Measurements from ENCODE around the gene LNX1. TPM values are rescaled to one million over a fixed set of nuclear protein-coding genes. Genes with fewer than 3 reads are reported as not detected.

Gene LNX1
- total RNA-seq, 4 donors from 2014 or later = 11.9 to 66.5 (median 41.3) TPM

DNA sequence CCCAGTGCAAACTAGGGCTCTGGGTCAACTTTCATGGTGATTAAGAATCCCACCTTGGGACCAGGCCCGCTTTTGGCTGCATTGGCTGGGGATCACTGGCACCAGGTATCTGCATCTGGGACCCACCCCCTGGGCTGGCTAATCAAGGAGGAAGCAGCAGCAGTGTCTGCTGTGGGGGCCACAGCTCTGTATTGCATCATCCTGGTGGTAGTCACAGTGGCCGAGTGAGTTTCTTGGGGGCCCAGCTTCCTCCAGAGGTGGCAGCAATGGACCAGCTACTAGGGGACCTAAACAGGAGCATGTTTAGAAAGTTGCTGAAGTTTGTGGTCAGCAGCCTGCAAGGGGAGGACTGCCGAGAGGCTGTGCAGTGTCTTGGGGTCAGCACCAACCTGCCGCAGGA is 15.7 kb downstream of the LNX1 start:
- TF ChIP-seq, protein P1, sequence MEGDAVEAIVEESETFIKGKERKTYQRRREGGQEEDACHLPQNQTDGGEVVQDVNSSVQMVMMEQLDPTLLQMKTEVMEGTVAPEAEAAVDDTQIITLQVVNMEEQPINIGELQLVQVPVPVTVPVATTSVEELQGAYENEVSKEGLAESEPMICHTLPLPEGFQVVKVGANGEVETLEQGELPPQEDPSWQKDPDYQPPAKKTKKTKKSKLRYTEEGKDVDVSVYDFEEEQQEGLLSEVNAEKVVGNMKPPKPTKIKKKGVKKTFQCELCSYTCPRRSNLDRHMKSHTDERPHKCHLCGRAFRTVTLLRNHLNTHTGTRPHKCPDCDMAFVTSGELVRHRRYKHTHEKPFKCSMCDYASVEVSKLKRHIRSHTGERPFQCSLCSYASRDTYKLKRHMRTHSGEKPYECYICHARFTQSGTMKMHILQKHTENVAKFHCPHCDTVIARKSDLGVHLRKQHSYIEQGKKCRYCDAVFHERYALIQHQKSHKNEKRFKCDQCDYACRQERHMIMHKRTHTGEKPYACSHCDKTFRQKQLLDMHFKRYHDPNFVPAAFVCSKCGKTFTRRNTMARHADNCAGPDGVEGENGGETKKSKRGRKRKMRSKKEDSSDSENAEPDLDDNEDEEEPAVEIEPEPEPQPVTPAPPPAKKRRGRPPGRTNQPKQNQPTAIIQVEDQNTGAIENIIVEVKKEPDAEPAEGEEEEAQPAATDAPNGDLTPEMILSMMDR (IDR thresholded peaks at IDR 0.05; ENCODE audit: low read depth) = no peak

DNA sequence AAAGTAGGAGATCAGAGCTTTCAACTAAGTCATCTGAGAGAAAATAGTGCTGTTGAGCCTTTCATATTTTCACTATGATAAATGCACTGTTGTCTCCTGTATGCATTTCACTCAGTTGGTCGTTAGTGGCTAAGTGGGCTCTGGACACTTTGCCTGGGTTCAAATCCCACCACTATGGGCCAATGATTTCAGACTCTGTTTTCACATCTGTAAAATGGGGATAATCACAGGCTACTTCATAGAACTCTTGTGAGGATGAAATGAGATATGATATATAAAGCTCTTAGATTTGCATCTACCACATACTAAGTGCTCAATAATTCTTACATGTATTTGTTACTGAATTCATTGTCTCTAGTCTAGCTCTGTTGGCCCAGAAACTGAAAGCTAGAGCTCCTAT is 16.8 kb downstream of the LNX1 start:
- TF ChIP-seq, protein P1 (IDR thresholded peaks at IDR 0.05; ENCODE audit: low read depth) = no peak

DNA sequence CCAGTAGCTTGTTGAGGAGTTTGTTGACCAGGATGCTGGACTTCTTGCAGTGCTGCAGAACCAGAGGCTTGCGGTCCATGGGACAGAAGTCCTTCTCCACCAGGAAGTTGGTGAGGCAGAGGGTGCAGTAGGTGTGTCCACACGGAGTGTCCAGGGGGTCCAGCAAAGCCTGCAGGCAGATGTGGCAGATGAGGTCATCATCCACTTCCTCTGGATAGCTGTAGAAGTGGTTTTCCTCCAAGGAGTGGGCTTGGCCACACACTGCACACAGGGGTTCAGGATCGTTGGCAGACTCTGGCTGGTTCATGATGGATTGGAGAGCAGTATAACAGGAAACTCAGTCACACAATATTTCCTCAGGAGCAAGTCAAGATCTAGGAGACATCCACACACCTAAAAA is 17.6 kb downstream of the LNX1 start:
- TF ChIP-seq, protein P1 (IDR thresholded peaks at IDR 0.05; ENCODE audit: low read depth) = no peak

DNA sequence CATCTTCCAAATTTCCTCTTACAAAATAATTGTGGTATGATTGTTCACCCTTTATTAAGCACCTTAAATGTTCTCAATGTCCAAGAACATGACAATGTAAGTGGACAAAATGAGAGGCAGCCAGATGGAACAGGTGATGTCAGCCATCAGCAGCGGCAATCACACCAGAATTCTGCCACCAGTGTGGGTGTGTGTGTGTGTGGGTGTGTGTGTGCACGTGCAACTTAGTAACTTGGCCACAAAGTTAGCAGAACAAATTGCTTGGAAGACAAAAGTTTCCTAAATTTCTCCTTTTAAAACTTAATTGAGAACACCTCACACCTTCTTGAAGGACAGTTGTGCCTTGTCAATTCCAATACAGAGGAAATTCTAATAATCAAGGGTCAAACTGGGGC is 18.7 kb downstream of the LNX1 start:
- TF ChIP-seq, protein P1 (IDR thresholded peaks at IDR 0.05; ENCODE audit: low read depth) = no peak

DNA sequence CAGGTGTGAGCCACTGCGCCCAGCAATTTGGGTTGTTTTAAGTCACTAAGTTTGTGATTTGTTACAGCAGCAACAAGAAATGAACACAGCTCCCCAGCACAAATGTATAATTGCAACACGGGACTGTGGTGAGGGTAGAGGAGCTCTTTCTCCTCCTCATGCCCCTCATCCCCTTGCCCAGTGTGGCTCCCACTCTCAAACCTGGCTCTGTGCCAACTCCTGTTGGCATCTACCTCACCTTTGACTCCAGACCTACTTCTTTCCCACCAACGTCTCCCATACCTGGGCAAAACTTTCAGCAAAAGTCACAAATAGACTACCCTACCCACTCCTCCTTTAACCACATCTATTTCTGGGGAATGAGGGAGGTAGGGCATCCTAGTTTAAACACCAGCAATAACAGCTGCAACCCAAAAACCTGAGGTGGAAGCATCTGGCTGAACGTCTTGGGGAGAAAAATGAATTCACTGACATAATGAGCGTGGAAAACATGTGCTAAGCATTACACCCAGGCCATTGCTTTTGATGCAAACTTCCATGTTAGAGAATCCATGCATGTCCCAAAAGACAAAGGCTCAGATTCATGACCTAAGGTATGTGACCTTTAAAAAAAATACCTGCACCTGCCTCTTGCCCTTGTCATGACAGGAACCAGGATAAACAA is 19.2 kb downstream of the LNX1 start:
- TF ChIP-seq, protein P1 (IDR thresholded peaks at IDR 0.05; ENCODE audit: low read depth) = no peak

DNA sequence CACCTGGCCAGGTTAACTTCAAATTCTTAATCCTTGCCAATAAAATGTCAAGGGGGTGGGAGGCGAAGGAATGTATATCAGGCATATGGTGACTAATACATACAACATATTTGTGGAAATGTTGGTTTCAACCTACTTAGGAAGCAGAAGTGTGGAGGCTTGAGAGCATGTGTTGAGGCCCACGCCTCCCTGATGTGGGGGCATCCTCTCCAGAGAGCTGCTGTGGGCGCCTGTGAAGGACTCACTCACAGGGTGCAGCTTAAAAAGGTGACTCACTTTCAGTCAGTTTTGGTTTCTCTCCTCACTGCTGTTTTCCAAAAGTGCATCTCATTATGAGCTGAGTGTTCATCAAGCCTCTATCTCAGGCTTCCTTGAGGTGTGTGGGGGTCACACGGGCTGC is 27.5 kb downstream of the LNX1 start:
- TF ChIP-seq, protein P1 (IDR thresholded peaks at IDR 0.05; ENCODE audit: low read depth) = no peak

DNA sequence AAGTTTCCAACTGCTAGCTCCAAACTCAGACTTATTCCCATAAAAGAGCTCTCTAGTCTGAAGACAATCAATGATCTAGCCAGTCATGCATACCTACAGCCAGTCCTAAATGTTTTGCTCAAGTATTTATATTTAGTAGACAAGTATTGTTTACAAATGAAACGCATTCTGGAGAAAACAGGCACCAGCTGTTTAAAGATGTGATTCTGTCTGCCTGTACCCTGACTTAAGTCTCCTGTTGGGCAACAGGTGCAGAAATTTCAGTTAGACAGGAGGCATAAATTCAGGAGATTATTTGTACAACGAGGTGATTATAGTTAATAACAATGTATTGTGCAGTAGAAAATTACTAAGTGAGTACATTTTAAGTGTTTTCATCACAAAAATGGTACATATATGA is 28.9 kb downstream of the LNX1 start:
- TF ChIP-seq, protein P1 (IDR thresholded peaks at IDR 0.05; ENCODE audit: low read depth) = no peak
